GM19395 (cell line): ENCODE data around the gene KCNJ11.

Experiments
- ATAC-seq: cut with Tn5 transposase; IDR thresholded peaks from one replicate; pipeline ENCODE4 v1.9.1; 2021; ENCODE audit warnings: mild to moderate bottlenecking, moderate library complexity; ENCODE audit not compliant: unreplicated experiment

Gene KCNJ11

GRCh38 chr11:17410606-17411379, 22.3 kb upstream of the KCNJ11 start:
- no peak for ATAC-seq

GRCh38 chr11:17408641-17409040, 20.2 kb upstream of the KCNJ11 start:
- no peak for ATAC-seq

- no peak for ATAC-seq
Observed at GRCh38 chr11:17408026-17408425, 19.6 kb upstream of the KCNJ11 start.

- ATAC-seq, result no peak
Observed at GRCh38 chr11:17407575-17407974, 19.1 kb upstream of the KCNJ11 start.

GRCh38 chr11:17406818-17407149, 18.3 kb upstream of the KCNJ11 start:
- no peak for ATAC-seq

- no peak for ATAC-seq
Observed at GRCh38 chr11:17406082-17406817, 17.8 kb upstream of the KCNJ11 start.

- ATAC-seq, result peak; percentile 52
Observed at GRCh38 chr11:17405232-17406005, 17.0 kb upstream of the KCNJ11 start.

GRCh38 chr11:17403980-17404759, 15.7 kb upstream of the KCNJ11 start:
- no peak for ATAC-seq

GRCh38 chr11:17402486-17402885, 14.0 kb upstream of the KCNJ11 start:
- ATAC-seq, result no peak

- ATAC-seq, result no peak
Observed at GRCh38 chr11:17401841-17402240, 13.4 kb upstream of the KCNJ11 start.

GRCh38 chr11:17401316-17401715, 12.9 kb upstream of the KCNJ11 start:
- ATAC-seq, result no peak

- peak; percentile 63 for ATAC-seq
Observed at GRCh38 chr11:17400048-17400775, 11.8 kb upstream of the KCNJ11 start.

- ATAC-seq, result no peak
Observed at GRCh38 chr11:17399236-17399635, 10.8 kb upstream of the KCNJ11 start.

- no peak for ATAC-seq
Observed at GRCh38 chr11:17397311-17398002, 9.0 kb upstream of the KCNJ11 start.

- no peak for ATAC-seq
Observed at GRCh38 chr11:17396598-17397310, 8.3 kb upstream of the KCNJ11 start.

GRCh38 chr11:17395978-17396377, 7.5 kb upstream of the KCNJ11 start:
- ATAC-seq, result no peak

- no peak for ATAC-seq
Observed at GRCh38 chr11:17395554-17395961, 7.1 kb upstream of the KCNJ11 start.

GRCh38 chr11:17394743-17395390, 6.4 kb upstream of the KCNJ11 start:
- no peak for ATAC-seq

- ATAC-seq, result no peak
Observed at GRCh38 chr11:17393472-17393871, 5.0 kb upstream of the KCNJ11 start.
